Nephron progenitor cell (in vitro differentiated cells): ENCODE data around the gene KLHL29.

Experiments used
- DNase-seq: peaks from one replicate; pipeline ENCODE4 v3.0.0; 2021
- H3K27ac Mint-ChIP-seq: 2 replicates; pipeline ENCODE4 v1.8.0; 2021; ENCODE audit warnings: mild to moderate bottlenecking, moderate library complexity, mixed read lengths
- H3K27me3 Mint-ChIP-seq: 2 replicates; pipeline ENCODE4 v1.8.0; 2021; ENCODE audit warnings: mild to moderate bottlenecking, low read depth, mixed read lengths; ENCODE audit not compliant: poor library complexity
- H3K36me3 Mint-ChIP-seq: 2 replicates; pipeline ENCODE4 v1.8.0; 2021; ENCODE audit warnings: low read depth, mixed read lengths
- H3K4me1 Mint-ChIP-seq: 2 replicates; pipeline ENCODE4 v1.8.0; 2021; ENCODE audit warnings: mixed read lengths
- H3K4me3 Mint-ChIP-seq: 2 replicates; pipeline ENCODE4 v1.8.0; 2021; ENCODE audit warnings: mild to moderate bottlenecking, moderate library complexity, mixed read lengths
- H3K9me3 Mint-ChIP-seq: 2 replicates; pipeline ENCODE4 v1.8.0; 2021; ENCODE audit warnings: mild to moderate bottlenecking, moderate library complexity, mixed read lengths
- CTCF ChIP-seq: fragments of 200-600 bp; sonication (generic); IDR thresholded peaks from 2 replicates; pipeline ENCODE4 v1.5.0; 2021; ENCODE audit warnings: antibody characterized with exemption

Gene KLHL29

GRCh38 chr2:23587341-23587880 is 202.4 kb downstream of the KLHL29 start:
- H3K27ac Mint-ChIP-seq, result peak overlapping the region; percentile 53
- peak; percentile 39 for DNase-seq

GRCh38 chr2:23588106-23588505 is 203.1 kb downstream of the KLHL29 start:
- Mint-ChIP-seq H3K36me3 (no peaks in the 10 kb centered on the region), H3K27me3 (peaks cover 10% of the 10 kb centered on the region), H3K4me3 (no peak overlapping the region), H3K27ac (peak overlapping the region; percentile 89), H3K4me1 (peaks cover 87% of the 10 kb centered on the region), H3K9me3 (no peaks in the 10 kb centered on the region)
- TF ChIP-seq CTCF, result no peak
- DNase-seq, result no peak

More at GRCh38 chr2:23587341-23587880, 202.4 kb downstream of the KLHL29 start:
- no peaks in the 10 kb centered on the region for H3K9me3 Mint-ChIP-seq
- TF ChIP-seq CTCF, result no peak
- peaks cover 88% of the 10 kb centered on the region for H3K4me1 Mint-ChIP-seq
- H3K36me3 Mint-ChIP-seq, result no peaks in the 10 kb centered on the region
- H3K27me3 Mint-ChIP-seq, result peaks cover 5% of the 10 kb centered on the region
- peak overlapping the region; percentile 58 for H3K4me3 Mint-ChIP-seq

GRCh38 chr2:23588508-23589201 is 203.7 kb downstream of the KLHL29 start:
- Mint-ChIP-seq H3K27me3 (peaks cover 10% of the 10 kb centered on the region), H3K4me3 (peak overlapping the region; percentile 38), H3K4me1 (peaks cover 87% of the 10 kb centered on the region), H3K9me3 (no peaks in the 10 kb centered on the region), H3K27ac (peak overlapping the region; percentile 89), H3K36me3 (no peaks in the 10 kb centered on the region)
- TF ChIP-seq CTCF, result no peak
- peak; percentile 24 for DNase-seq

GRCh38 chr2:23589220-23589647 is 204.3 kb downstream of the KLHL29 start:
- Mint-ChIP-seq H3K36me3 (no peaks in the 10 kb centered on the region), H3K4me1 (peaks cover 87% of the 10 kb centered on the region), H3K4me3 (peak overlapping the region; percentile 38), H3K9me3 (no peaks in the 10 kb centered on the region), H3K27me3 (peaks cover 8% of the 10 kb centered on the region), H3K27ac (peak overlapping the region; percentile 89)
- DNase-seq, result no peak
- no peak for TF ChIP-seq CTCF

GRCh38 chr2:23589739-23590138 is 204.8 kb downstream of the KLHL29 start:
- no peaks in the 10 kb centered on the region for H3K36me3 Mint-ChIP-seq
- H3K9me3 Mint-ChIP-seq, result no peaks in the 10 kb centered on the region
- H3K4me1 Mint-ChIP-seq, result peaks cover 88% of the 10 kb centered on the region
- no peak for DNase-seq
- H3K27ac Mint-ChIP-seq, result no peak overlapping the region
- no peak overlapping the region for H3K4me3 Mint-ChIP-seq
- H3K27me3 Mint-ChIP-seq, result peaks cover 8% of the 10 kb centered on the region
- no peak for TF ChIP-seq CTCF
